Activated naive CD8-positive, alpha-beta T cell treated with anti-CD3 and anti-CD28 coated beads, Interleukin-2, amount 50 U/mL, for 16 hours (primary cell): Measurements from ENCODE around the gene TCEA3.
"Not testable (repeated sequence)": the region's sequence is repeated elsewhere in the genome, so short reads cannot be mapped to it uniquely, and the experiment has no call there.

ENCODE experiments used
- DNase-seq: peaks from one replicate; pipeline ENCODE4 v3.0.0-alpha.2; 2020; ENCODE audit warnings: low read depth, low spot score

TCEA3 gene

GRCh38 chr1:23392125-23392855 is 32.3 kb downstream of the TCEA3 start:
- no peak for DNase-seq

- no peak for DNase-seq
These were observed 34.7 kb downstream of the TCEA3 start for GRCh38 chr1:23389837-23390321.

GRCh38 chr1:23387494-23387893 is 37.1 kb downstream of the TCEA3 start:
- DNase-seq = no peak

- DNase-seq = no peak
These were observed 39.4 kb downstream of the TCEA3 start for GRCh38 chr1:23385119-23385621.

- DNase-seq = no peak
These were observed 40.1 kb downstream of the TCEA3 start for GRCh38 chr1:23384312-23385058.

- no peak for DNase-seq
These were observed 40.8 kb downstream of the TCEA3 start for GRCh38 chr1:23383577-23384311.

- DNase-seq = no peak
These were observed 43.2 kb downstream of the TCEA3 start for GRCh38 chr1:23381233-23381885.

- no peak for DNase-seq
These were observed 43.8 kb downstream of the TCEA3 start for GRCh38 chr1:23380719-23381118.

GRCh38 chr1:23380236-23380635 is 44.3 kb downstream of the TCEA3 start:
- DNase-seq = not testable (repeated sequence)

GRCh38 chr1:23376890-23377811 is 47.4 kb downstream of the TCEA3 start:
- no peak for DNase-seq

- DNase-seq = not testable (repeated sequence)
These were observed 50.3 kb downstream of the TCEA3 start for GRCh38 chr1:23374079-23374735.

GRCh38 chr1:23371987-23372880 is 52.3 kb downstream of the TCEA3 start:
- no peak for DNase-seq

GRCh38 chr1:23370709-23371584 is 53.6 kb downstream of the TCEA3 start:
- no peak for DNase-seq

- no peak for DNase-seq
These were observed 54.2 kb downstream of the TCEA3 start for GRCh38 chr1:23370330-23370708.

- DNase-seq = no peak
These were observed 55.1 kb downstream of the TCEA3 start, which contains the start of gene ZNF436 for GRCh38 chr1:23369335-23370013. Gene ZNF436, minus strand, starts transcription at chr1:23369836. Its CDS starts 1,831 bp downstream, at chr1:23368005.

GRCh38 chr1:23368562-23369334 is 55.8 kb downstream of the TCEA3 start:
- peak; percentile 79 for DNase-seq
